Measurements from ENCODE around the gene SPIRE2. TPM values are rescaled to one million over a fixed set of nuclear protein-coding genes. Genes with fewer than 3 reads are reported as not detected.

SPIRE2 gene
- total and polyA plus RNA-seq, 9 of the 15 experiments (the other 6 are each of a cell fraction or from before 2014, with no cell fraction given): 0.70 to 7.5 (median 4.6) TPM

GRCh38 chr16:89902980-89903379 lies 74.7 kb downstream of the SPIRE2 start:
- ChIA-PET POLR2A (interaction anchor here (0.6 to 1.1 kb wide), 2 partner anchors 16 to 202 kb away, joined by 3 read pairs; partner anchors contain the start of gene MC1R), CTCF (ENCODE audit: low intra/inter-chr PET ratio) (no interaction called here)
- no TSS peak for BruUV-seq (replicated peaks)
- intact Hi-C loops (cut with micrococcal nuclease) (no loop called here), in situ Hi-C loops (cut with MboI) (no loop called here)
- no peaks in the 10 kb centered on the region for H3K27me3 ChIP-seq (ENCODE audit: control insufficient read depth in 2 of 2, insufficient read depth in 2 of 2, low read length in 2 of 2)
- no peaks in the 10 kb centered on the region for H3K9me1 ChIP-seq (ENCODE audit: control insufficient read depth, insufficient read depth, low read length)
- H3K9ac ChIP-seq (ENCODE audit: insufficient read depth in 1 of 2, low read depth in 2 of 2, low read length in 2 of 2): peak overlapping the region in 1 of 2 experiments; percentile 35; a peak in 1 of 4 replicates
- no peak overlapping the region for H3K4me2 ChIP-seq (ENCODE audit: insufficient read depth, low read length)
- H3K9me3 ChIP-seq (replicated peaks; ENCODE audit: control insufficient read depth, insufficient read depth, low read depth, low read length): no peaks in the 10 kb centered on the region; the same call in 1 of the 2 replicates
- no peak overlapping the region for H2AFZ ChIP-seq (ENCODE audit: low read depth, low read length)
- DNase-seq (ENCODE audit: extremely low read depth in 1 of 4, low spot score in 3 of 4) (no peak), FAIRE-seq (no peak), ATAC-seq (no peak)
- H3K4me3 ChIP-seq: no peak overlapping the region
- no peaks in the 10 kb centered on the region for H3K79me2 ChIP-seq (ENCODE audit: control insufficient read depth, insufficient read depth, low read length)
- no peaks in the 10 kb centered on the region for H4K20me1 ChIP-seq (replicated peaks; ENCODE audit: control insufficient read depth, insufficient read depth, low read length)
- no peaks in the 10 kb centered on the region; a peak in 1 of 5 replicates for H3K4me1 ChIP-seq (replicated peaks in 1 of 2; ENCODE audit: control insufficient read depth in 2 of 2, insufficient read depth in 2 of 2, low read length in 2 of 2)
- 92% methylated on average over 10 of the region's 11 CpGs for WGBS (ENCODE audit: insufficient coverage, low coverage, missing lambda C conversion rate)
- H3K27ac ChIP-seq (ENCODE audit: extremely low read depth, low read depth, low read length): no peak overlapping the region
- no peak for TF ChIP-seq CREB1 (IDR thresholded peaks at IDR 0.05)
- TF ChIP-seq CREB1 (CRISPR knock-in tag; IDR thresholded peaks at IDR 0.05): no peak
- no peak for TF ChIP-seq DACH1 (IDR thresholded peaks at IDR 0.05; ENCODE audit: partially characterized antibody)
- peak; percentile 35; the same call in 1 of the 2 replicates for TF ChIP-seq POLR2G (IDR thresholded peaks at IDR 0.05; ENCODE audit: low read depth, low read length)
- H3K36me3 ChIP-seq (ENCODE audit: control insufficient read depth, insufficient read depth, low read length): peaks cover 75% of the 10 kb centered on the region

- H3K9me3 ChIP-seq (replicated peaks; ENCODE audit: control insufficient read depth, insufficient read depth, low read depth, low read length): no peaks in the 10 kb centered on the region; the same call in 1 of the 2 replicates
- intact Hi-C loops (cut with micrococcal nuclease): no loop called here
- no peak overlapping the region for H2AFZ ChIP-seq (ENCODE audit: low read depth, low read length)
- H3K27ac ChIP-seq (ENCODE audit: extremely low read depth, low read depth, low read length): no peak overlapping the region
- no TSS peak for BruUV-seq (replicated peaks)
- H3K4me2 ChIP-seq (ENCODE audit: insufficient read depth, low read length): no peak overlapping the region
- WGBS (ENCODE audit: insufficient coverage, low coverage, missing lambda C conversion rate): 90% methylated on average over 19 of the region's 19 CpGs
- no peaks in the 10 kb centered on the region; a peak in 1 of 5 replicates for H3K4me1 ChIP-seq (replicated peaks in 1 of 2; ENCODE audit: control insufficient read depth in 2 of 2, insufficient read depth in 2 of 2, low read length in 2 of 2)
- TF ChIP-seq MBD2 (IDR thresholded peaks at IDR 0.05; ENCODE audit: borderline replicate concordance, low read depth) (no peak), POLR2AphosphoS2 (IDR thresholded peaks at IDR 0.05; ENCODE audit: low read length) (0 out of 2 replicates have a peak, but pooled peaks have one; percentile 41), SMAD2 (IDR thresholded peaks at IDR 0.05; ENCODE audit: low read depth, low read length) (no peak)
- ChIA-PET CTCF (ENCODE audit: low intra/inter-chr PET ratio) (no interaction called here), POLR2A (interaction anchor here (1.0 to 1.8 kb wide), 2 partner anchors 9 to 15 kb away, joined by 3 to 8 read pairs; partner anchors contain the start of gene MC1R)
- FAIRE-seq (no peak), ATAC-seq (no peak; the same call in 2 of the 3 replicates), DNase-seq (ENCODE audit: extremely low read depth in 1 of 4, low spot score in 3 of 4) (no peak)
- in situ Hi-C loops (cut with MboI): no loop called here
- no peaks in the 10 kb centered on the region for H3K79me2 ChIP-seq (ENCODE audit: control insufficient read depth, insufficient read depth, low read length)
- no peak overlapping the region for H3K9ac ChIP-seq (ENCODE audit: insufficient read depth in 1 of 2, low read depth in 2 of 2, low read length in 2 of 2)
- no peaks in the 10 kb centered on the region for H4K20me1 ChIP-seq (replicated peaks; ENCODE audit: control insufficient read depth, insufficient read depth, low read length)
- no peak overlapping the region for H3K4me3 ChIP-seq
- no peaks in the 10 kb centered on the region for H3K9me1 ChIP-seq (ENCODE audit: control insufficient read depth, insufficient read depth, low read length)
- H3K36me3 ChIP-seq (ENCODE audit: control insufficient read depth, insufficient read depth, low read length): peaks cover 73% of the 10 kb centered on the region
- H3K27me3 ChIP-seq (ENCODE audit: control insufficient read depth in 2 of 2, insufficient read depth in 2 of 2, low read length in 2 of 2): no peaks in the 10 kb centered on the region
Measured at GRCh38 chr16:89903908-89904515, 75.7 kb downstream of the SPIRE2 start.

Data from K562 (cell line).